Stimulated activated CD4-positive, alpha-beta T cell treated with anti-CD3 and anti-CD28 coated beads, Interleukin-1b, Interleukin-23, amount 100 ng/mL, for 4 hours (primary cell): Measurements from ENCODE around the gene BBOF1.
A peak's percentile ranks its signal among the peaks of the same experiment; 100 is the strongest.

Experiments
- DNase-seq, 2 donors: peaks; one replicate each; pipeline ENCODE4 v3.0.0-alpha.2; 2020; ENCODE audit warnings: low read depth in 2 of 2

The BBOF1 gene

GRCh38 chr14:74022346-74022745 lies 3.2 kb downstream of the BBOF1 start:
- no peak for DNase-seq

GRCh38 chr14:74029136-74029535 lies 10.0 kb downstream of the BBOF1 start:
- no peak for DNase-seq

GRCh38 chr14:74034572-74034971 lies 15.4 kb downstream of the BBOF1 start:
- no peak for DNase-seq

GRCh38 chr14:74035556-74035955 lies 16.4 kb downstream of the BBOF1 start:
- no peak for DNase-seq

GRCh38 chr14:74038020-74038859 lies 19.1 kb downstream of the BBOF1 start:
- DNase-seq: no peak

GRCh38 chr14:74042296-74042695 lies 23.1 kb downstream of the BBOF1 start:
- DNase-seq: no peak

- no peak for DNase-seq
Measured at GRCh38 chr14:74045522-74045921, 26.4 kb downstream of the BBOF1 start.

GRCh38 chr14:74048281-74048680 lies 29.1 kb downstream of the BBOF1 start:
- DNase-seq: no peak

GRCh38 chr14:74049876-74050495 lies 30.8 kb downstream of the BBOF1 start:
- no peak for DNase-seq

GRCh38 chr14:74062809-74063150 lies 43.6 kb downstream of the BBOF1 start:
- no peak for DNase-seq

- no peak for DNase-seq
Measured at GRCh38 chr14:74064426-74064825, 45.3 kb downstream of the BBOF1 start.

- DNase-seq: no peak
Measured at GRCh38 chr14:74064883-74065282, 45.7 kb downstream of the BBOF1 start.

GRCh38 chr14:74065746-74066575 lies 46.8 kb downstream of the BBOF1 start:
- DNase-seq: no peak

GRCh38 chr14:74077401-74077800 lies 58.3 kb downstream of the BBOF1 start:
- DNase-seq: no peak

- DNase-seq: no peak
Measured at GRCh38 chr14:74080820-74081460, 61.8 kb downstream of the BBOF1 start.

GRCh38 chr14:74081491-74081890 lies 62.3 kb downstream of the BBOF1 start:
- no peak for DNase-seq

GRCh38 chr14:74083161-74083560 lies 64.0 kb downstream of the BBOF1 start:
- DNase-seq: no peak

GRCh38 chr14:74083784-74084276 lies 64.7 kb downstream of the BBOF1 start:
- no peak for DNase-seq

GRCh38 chr14:74084277-74085046 lies 65.3 kb downstream of the BBOF1 start, which contains the start of the genes ALDH6A1 and LIN52:
ALDH6A1 (minus strand) TSS chr14:74084453; CDS start chr14:74084394, 59 bp downstream.
LIN52 (plus strand) TSS chr14:74084956; CDS start chr14:74084975, 19 bp downstream.
- DNase-seq: peak; percentile 99 to 100

GRCh38 chr14:74085047-74085637 lies 66.0 kb downstream of the BBOF1 start:
- DNase-seq: peak in 1 of 2 donors; percentile 1
